Stimulated activated CD4-positive, alpha-beta T cell treated with anti-CD3 and anti-CD28 coated beads, Interleukin-4, amount 100 ng/mL, for 4 hours (primary cell): ENCODE data around the gene FIG4.
"Not testable (repeated sequence)": the region's sequence is repeated elsewhere in the genome, so short reads cannot be mapped to it uniquely, and the experiment has no call there.

Experiments used
- DNase-seq, 2 experiments: peaks; one replicate each; pipeline ENCODE4 v3.0.0-alpha.2; 2020

FIG4 gene

DNA sequence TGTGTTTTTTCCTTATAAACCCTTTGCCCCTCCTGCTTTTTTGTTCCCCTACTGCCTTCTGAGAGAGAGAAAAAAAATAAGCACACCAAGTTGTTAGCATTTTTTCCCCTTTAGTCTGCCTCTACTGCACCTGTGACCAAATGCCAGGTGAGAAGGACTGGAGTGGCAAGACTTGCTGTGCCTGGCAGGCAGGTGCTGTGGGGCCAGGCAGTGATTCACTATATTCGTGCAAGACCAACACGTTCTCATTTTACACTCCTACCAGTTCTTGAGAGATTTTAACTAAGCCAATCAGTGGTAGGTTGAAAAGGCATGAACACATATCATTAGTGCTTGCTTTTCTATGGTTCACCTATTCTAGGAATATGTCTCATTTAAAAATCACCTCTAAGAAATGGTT lies 109.7 kb downstream of the FIG4 start:
- DNase-seq: no peak

DNA sequence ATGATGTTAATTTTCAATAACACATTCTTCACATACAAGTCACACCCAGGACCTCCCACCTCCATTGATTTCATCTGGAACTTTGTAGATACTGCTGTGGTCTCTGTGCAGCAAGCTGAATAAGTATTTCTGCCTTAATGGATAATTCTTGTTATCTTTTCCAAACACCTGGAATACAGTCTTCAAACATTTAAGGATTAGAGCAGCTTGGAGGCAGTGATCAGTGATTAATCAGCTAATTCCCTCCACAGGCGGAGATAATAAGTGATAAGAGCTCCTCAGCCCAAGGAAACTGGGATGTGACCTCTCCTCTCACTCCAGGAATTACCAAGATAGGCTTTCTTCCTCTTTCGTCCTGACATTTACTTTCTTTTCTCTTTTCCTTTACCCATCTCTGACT lies 110.7 kb downstream of the FIG4 start:
- no peak for DNase-seq

GRCh38 chr6:109804020-109804419 lies 112.9 kb downstream of the FIG4 start:
- DNase-seq: no peak

DNA sequence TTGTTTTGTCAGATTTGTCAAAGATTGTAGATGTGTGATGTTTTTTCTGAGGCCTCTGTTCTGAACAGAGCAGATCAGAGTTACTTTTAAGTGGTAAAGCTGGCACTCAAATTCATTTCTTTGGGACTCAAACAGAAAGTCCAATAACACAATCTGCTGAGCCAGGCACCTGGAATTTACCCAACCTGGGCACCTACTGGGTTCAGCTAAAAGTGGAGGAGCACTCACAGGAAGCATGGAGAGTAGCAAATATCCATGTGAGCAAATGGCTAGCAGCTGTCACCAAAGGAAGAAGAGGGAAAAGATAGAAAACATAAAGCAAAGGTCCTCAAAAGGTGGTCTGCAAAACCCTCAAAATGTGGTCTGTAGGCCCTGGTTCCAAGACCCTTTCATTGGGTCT lies 116.8 kb downstream of the FIG4 start:
- DNase-seq: no peak

GRCh38 chr6:109808837-109809236 lies 117.7 kb downstream of the FIG4 start:
- no peak for DNase-seq

DNA sequence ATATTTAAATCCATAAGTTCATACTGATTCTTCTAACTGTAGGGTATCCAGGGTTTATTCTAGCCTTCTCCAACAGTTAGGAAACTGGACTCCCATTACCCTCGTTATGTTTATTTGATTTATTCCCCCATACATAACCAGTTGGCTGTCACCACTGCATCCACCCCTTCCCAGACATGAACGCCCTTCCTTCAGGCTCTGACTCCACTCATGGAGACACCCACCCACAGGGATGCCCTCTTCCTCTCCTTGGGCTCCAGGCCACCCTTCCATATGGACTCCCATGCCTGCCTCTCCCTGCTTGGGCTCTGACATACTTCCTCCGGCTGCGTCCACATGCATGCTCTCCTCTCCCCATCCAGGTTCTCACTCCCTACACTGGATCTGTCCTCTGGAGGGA lies 124.0 kb downstream of the FIG4 start:
- no peak for DNase-seq

- no peak for DNase-seq
These were observed 125.6 kb downstream of the FIG4 start for GRCh38 chr6:109816452-109817374.

DNA sequence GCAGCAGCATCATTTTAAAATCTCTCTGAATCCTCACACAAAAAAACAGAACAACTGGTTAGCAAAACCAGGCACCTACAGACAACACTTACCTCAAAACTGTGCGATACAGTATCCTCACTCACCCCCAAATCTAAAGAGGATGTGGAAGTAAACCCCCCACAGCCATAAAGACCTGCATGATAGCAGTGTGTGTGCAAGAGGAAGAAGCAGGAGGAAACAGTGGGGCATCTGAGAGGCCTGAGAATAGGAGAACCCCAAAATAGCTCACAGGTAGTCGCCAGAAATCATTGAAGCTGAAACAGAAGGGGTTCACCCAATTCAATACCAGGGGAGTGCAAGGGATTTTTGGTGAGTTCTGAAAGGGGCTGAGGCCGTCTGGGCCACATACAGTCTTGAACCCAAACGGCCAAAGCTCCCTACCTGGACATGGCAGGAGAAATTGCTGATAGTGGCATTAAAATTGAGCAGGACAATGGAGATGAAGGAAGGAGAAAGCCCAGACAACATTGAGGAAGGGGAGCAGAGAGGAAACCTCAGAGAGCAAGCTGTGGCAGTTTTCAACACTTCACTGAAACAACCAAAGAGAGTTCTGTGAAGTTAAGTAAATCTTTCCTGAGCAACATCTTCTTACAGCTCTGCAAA lies 129.7 kb downstream of the FIG4 start:
- no peak for DNase-seq

- DNase-seq: no peak
These were observed 130.3 kb downstream of the FIG4 start for GRCh38 chr6:109821428-109821827.

DNA sequence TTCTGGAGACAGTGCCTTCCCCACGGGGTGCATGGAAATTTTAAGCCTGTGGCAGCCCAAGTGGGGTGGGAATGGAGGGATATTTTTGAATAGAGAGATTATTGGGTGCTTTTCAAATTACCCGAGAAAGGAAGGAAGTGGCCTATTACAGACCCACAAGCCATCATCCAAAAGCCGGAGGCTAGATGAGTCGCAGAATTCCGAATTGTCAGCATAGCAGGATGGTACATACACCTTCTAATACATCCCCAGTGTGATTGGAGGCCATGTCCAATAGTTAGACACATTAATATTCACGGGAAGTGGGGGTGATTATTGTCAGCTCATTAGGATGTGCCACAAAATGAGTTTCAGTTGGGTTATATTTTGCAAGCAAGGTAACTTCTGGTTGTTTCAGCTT lies 133.0 kb downstream of the FIG4 start:
- DNase-seq: no peak

GRCh38 chr6:109826551-109826950 lies 135.5 kb downstream of the FIG4 start:
- DNase-seq: no peak

DNA sequence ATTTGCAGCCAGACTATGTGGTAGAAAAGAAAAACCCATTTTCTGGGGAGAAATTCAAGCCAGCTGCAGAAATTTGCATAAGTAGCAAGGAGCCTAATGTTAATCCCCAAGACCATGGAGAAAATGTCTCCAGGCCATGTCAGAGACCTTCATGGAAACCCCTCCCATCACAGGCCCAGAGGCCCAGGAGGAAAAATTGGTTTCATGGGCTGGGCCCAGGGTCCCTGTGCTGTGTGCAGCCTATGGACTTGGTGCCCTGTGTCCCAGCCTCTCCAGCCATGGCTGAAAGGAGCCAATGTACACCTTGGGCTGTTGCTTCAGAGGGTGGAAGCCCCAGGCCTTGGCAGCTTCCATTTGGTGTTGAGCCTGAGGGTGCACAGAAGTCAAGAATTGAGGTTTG lies 140.3 kb downstream of the FIG4 start:
- not testable (repeated sequence) for DNase-seq

DNA sequence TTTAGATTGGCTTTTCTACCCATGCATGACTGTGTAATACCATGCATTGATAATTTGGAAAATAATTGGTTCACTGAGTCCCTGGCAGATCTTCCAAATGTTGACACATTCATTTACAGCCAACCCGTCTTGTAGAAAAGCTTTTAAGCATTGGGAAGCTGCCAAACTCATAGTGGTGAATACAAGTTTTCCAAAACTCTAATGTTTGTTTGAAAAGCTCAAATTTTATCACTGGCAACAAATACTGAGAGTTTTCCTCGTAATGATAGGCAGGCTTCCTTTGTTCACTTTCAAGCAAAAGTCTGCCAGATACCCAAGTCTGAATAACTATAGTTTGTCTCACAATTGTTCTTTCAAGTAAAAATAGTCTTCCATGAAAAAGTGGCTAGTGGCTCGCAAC lies 143.0 kb downstream of the FIG4 start:
- no peak for DNase-seq

DNA sequence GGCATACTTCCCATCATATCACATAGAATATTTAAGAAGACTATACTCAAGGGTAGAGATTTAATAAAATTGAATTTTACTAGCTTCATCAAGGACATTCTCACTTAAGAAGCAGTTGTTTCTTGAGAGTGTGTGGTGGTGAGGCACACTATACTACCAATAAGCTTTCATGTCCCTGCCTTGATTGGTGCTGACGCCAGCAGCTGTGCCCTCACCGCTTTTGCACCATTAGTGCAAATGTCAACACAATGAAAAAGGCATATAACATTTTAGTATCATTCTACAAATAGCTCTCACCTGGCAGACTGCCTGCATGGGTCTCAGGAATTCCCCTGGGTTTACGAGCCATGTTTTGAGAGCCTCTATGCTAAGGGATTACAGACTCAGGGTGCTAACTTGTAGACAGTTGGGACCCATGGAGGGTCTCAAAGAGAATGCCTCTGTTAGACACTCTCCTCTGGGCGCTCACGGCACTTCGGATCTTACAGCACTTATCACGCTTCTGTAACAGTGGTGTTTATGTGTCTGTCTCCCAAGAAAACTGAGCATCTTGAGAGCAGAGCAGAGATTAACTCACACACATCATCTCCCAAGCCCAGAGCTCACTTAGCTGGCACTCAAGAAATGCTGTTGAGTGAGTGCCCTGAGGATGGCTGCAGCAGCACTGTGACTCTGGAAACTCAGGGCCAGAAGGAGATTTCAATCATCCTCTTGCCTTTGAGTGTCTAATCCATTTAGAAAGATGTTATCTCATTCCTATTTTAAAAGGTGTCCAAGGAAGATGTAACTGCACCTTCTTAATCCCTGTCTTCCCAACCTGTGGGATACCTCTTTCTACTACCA lies 143.7 kb downstream of the FIG4 start:
- DNase-seq: no peak

GRCh38 chr6:109840034-109840433 lies 148.9 kb downstream of the FIG4 start:
- no peak for DNase-seq

GRCh38 chr6:109840796-109841195 lies 149.7 kb downstream of the FIG4 start:
- DNase-seq: no peak

- no peak for DNase-seq
These were observed 150.8 kb downstream of the FIG4 start for GRCh38 chr6:109841869-109842268.

GRCh38 chr6:109852713-109853112 lies 161.6 kb downstream of the FIG4 start:
- no peak for DNase-seq

DNA sequence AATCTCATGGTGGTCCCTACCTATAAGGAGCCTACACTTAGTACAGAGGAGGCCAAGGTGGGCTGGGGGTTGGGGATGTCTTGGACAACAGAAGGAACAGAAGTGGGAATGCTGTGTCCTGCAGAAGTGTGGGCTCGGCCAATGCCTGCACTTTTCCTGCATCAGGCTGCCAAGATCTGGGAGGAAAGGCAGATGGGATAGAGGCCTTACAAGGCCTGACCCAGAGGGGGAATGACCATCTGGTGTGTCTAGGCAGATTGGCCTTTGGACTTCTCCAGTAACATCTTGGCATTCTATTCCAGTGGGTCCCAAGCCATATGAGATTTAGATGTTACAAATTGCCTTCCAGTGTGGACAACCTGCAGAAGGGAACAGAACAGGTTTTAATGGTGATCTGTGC lies 162.3 kb downstream of the FIG4 start:
- no peak for DNase-seq

GRCh38 chr6:109853951-109854350 lies 162.9 kb downstream of the FIG4 start:
- no peak for DNase-seq

GRCh38 chr6:109854541-109855308 lies 163.6 kb downstream of the FIG4 start:
- no peak for DNase-seq

DNA sequence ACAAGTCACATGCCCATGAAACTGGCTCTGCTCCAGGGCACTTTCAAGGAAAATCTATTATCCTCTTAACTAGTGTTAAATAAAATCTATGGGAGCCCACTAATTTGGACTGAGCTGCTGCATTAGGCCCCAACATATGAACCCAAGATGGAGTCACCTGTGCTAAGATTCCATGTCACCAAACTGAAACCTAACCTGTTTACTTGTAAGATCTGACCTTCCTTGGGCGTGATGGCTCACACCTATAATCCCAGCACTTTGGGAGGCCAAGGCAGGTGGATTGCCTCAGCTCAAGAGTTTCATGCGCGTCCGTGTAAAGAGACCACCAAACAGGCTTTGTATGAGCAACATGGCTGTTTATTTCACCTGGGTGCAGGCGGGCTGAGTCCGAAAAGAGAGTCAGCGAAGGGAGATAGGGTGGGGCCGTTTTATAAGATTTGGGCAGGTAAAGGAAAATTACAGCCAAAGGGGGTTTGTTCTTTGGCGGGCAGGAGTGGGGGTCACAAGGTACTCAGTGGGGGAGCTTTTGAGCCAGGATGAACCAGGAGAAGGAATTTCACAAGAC lies 164.5 kb downstream of the FIG4 start:
- DNase-seq: not testable (repeated sequence)
